ENCODE data around the gene ZFYVE9. TPM values are rescaled to one million over a fixed set of nuclear protein-coding genes. Genes with fewer than 3 reads are reported as not detected.

Gene ZFYVE9
- total and polyA plus RNA-seq, 2 experiments from 2014 or later = 5.4 to 27.3 TPM

GRCh38 chr1:52268372-52268771 lies 126.5 kb downstream of the ZFYVE9 start:
- H4K20me1 ChIP-seq (replicated peaks; ENCODE audit: insufficient read depth) = no peaks in the 10 kb centered on the region
- H3K79me2 ChIP-seq (replicated peaks; ENCODE audit: insufficient read depth) = no peaks in the 10 kb centered on the region
- no peak overlapping the region for H3K4me2 ChIP-seq
- no peaks in the 10 kb centered on the region for H3K36me3 ChIP-seq (ENCODE audit: insufficient read depth)
- Mint-ChIP-seq H3K4me1 (peaks cover 18% of the 10 kb centered on the region), H3K36me3 (ENCODE audit: low read depth) (peaks cover 11% of the 10 kb centered on the region; the same call in 2 of the 3 replicates), H3K27me3 (ENCODE audit: insufficient read depth, low read depth, poor library complexity) (no peaks in the 10 kb centered on the region), H3K9me3 (no peaks in the 10 kb centered on the region), H3K4me3 (no peak overlapping the region), H3K27ac (peak overlapping the region; percentile 89)
- no peak overlapping the region for H3K4me3 ChIP-seq
- no peaks in the 10 kb centered on the region for H3F3A ChIP-seq (replicated peaks; ENCODE audit: low read depth)
- peak; percentile 72 for DNase-seq (ENCODE audit: low spot score)
- H3K27me3 ChIP-seq (ENCODE audit: insufficient read depth) = no peaks in the 10 kb centered on the region
- TF ChIP-seq CREB1 (CRISPR knock-in tag; IDR thresholded peaks at IDR 0.05; ENCODE audit: low read depth) (no peak), ZNF114 (CRISPR knock-in tag; IDR thresholded peaks at IDR 0.05) (no peak), ZNF462 (CRISPR knock-in tag; IDR thresholded peaks at IDR 0.05) (0 out of 2 replicates have a peak, but pooled peaks have one; percentile 66), EZH2 (IDR thresholded peaks at IDR 0.05; ENCODE audit: low read depth, unreplicated experiment) (no peak)
- no peaks in the 10 kb centered on the region for H3K4me1 ChIP-seq (ENCODE audit: insufficient read depth)
- H2AFZ ChIP-seq = no peak overlapping the region
- peak; percentile 96 for ATAC-seq
- peak overlapping the region; percentile 63; the same call in 1 of the 2 replicates for H3K27ac ChIP-seq (ENCODE audit: low read depth)
- H3K9me2 ChIP-seq (ENCODE audit: insufficient read depth) = no peaks in the 10 kb centered on the region

GRCh38 chr1:52281518-52281917 lies 139.6 kb downstream of the ZFYVE9 start:
- Histone ChIP-seq H3K4me1 (ENCODE audit: insufficient read depth) (0 out of 2 replicates have a peak, but pooled peaks cover 3% of the 10 kb centered on the region), H3F3A (replicated peaks; ENCODE audit: low read depth) (no peaks in the 10 kb centered on the region), H3K79me2 (replicated peaks; ENCODE audit: insufficient read depth) (no peaks in the 10 kb centered on the region), H3K36me3 (ENCODE audit: insufficient read depth) (no peaks in the 10 kb centered on the region), H4K20me1 (replicated peaks; ENCODE audit: insufficient read depth) (no peaks in the 10 kb centered on the region), H3K4me3 (no peak overlapping the region), H3K27ac (ENCODE audit: low read depth) (0 out of 2 replicates have a peak overlapping the region, but pooled peaks have one; percentile 8), H3K27me3 (ENCODE audit: insufficient read depth) (no peaks in the 10 kb centered on the region), H3K9me2 (ENCODE audit: insufficient read depth) (no peaks in the 10 kb centered on the region), H3K4me2 (no peak overlapping the region), H2AFZ (no peak overlapping the region)
- Mint-ChIP-seq H3K4me3 (no peak overlapping the region), H3K9me3 (no peaks in the 10 kb centered on the region), H3K4me1 (peaks cover 10% of the 10 kb centered on the region; the same call in 2 of the 3 replicates), H3K27me3 (ENCODE audit: insufficient read depth, low read depth, poor library complexity) (no peaks in the 10 kb centered on the region), H3K36me3 (ENCODE audit: low read depth) (no peaks in the 10 kb centered on the region), H3K27ac (no peak overlapping the region)
- DNase-seq (ENCODE audit: low spot score) (no peak), ATAC-seq (no peak)
- TF ChIP-seq JUNB (IDR thresholded peaks at IDR 0.05; ENCODE audit: unreplicated experiment) = no peak
- TF ChIP-seq ZNF114 (CRISPR knock-in tag; IDR thresholded peaks at IDR 0.05) = no peak
- TF ChIP-seq ZNF462 (CRISPR knock-in tag; IDR thresholded peaks at IDR 0.05) = no peak
- TF ChIP-seq POLR2AphosphoS5 (IDR thresholded peaks at IDR 0.05; ENCODE audit: low read depth) = no peak

Measured in GM23338 (cell line).